Midbrain (tissue), 1 donor: ENCODE results near the gene CLDN15.

Experiments
- DNase-seq: peaks from one replicate; lab custom pipeline; 2025; lab: John Stamatoyannopoulos, UW

Gene CLDN15

DNA sequence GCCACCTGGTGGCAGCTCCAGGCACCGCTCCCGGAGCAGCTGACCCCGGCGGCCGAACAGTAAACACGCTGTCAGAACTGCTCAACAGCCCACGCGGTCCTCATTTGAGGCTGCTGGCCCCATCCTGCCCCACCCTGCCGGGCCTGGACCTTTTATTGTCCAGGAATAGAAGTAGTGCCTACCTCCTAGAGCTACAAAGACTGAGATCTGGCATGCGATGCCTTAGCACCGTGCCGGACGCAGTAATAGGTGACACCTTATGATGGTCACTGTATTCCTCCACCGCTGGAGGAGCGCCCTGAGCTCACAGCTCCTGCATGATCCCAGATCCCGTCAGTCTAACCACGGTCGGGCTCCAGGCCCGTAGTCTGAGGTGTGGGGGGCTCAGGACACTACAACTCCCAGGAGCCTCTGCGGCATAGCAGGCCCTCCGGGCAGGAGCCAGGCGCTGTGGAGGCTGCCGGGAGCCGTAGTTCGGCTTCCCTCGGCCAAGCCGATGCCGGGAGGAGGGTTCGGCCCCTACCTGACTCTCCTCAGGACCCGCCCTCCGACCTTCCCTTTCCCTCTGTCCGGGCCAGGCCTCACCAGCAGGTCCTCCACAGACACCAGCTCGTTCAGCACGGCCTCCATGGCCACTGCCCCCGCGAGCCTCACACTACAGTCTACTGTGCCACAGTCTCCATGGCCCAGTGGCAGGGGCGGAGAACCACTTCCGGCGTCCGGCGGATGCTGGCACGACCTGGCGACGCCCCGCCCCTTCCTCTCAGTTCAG lies 7.0 kb upstream of the CLDN15 start, which contains the start of gene FIS1:
FIS1 (minus strand) TSS at position 707 of the 772 bp plus-strand sequence; CDS start at position 630, 77 bp downstream.
- DNase-seq = peak; percentile 95

DNA sequence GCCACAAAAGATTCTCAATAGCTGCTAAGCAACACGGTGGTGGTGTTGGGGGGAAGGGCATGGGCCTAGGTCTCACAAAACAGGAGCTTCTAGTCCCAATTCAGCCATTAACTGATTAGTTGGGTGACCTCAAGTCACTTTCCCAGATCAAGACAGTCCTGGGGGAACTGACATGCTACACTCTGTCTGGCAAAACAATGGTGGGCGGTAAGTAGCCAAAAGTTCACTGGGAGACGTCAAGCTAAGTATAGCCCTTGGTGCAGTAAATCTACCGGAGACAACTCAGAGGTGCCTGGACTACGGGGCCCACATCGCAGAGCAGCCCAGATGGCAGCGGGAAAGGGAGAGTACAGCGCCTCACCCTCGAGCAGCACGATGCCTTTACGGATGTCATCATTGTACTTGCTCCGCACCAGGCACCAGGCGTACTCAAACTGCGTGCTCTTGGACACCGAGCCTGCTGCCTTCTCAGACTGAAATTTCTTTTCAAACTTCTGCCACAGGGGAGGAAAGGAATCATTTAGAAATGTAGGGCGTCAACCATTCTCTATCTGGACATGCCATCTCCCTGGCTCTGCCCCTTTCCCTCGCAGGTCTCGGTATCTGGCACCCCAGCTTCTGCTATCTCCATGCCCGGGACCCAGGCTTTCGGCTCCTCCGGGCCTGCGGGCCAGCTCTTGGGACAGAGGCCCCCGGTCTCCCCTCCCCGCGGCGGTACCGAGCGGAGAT lies 6.2 kb upstream of the CLDN15 start:
- DNase-seq = peak; percentile 38

DNA sequence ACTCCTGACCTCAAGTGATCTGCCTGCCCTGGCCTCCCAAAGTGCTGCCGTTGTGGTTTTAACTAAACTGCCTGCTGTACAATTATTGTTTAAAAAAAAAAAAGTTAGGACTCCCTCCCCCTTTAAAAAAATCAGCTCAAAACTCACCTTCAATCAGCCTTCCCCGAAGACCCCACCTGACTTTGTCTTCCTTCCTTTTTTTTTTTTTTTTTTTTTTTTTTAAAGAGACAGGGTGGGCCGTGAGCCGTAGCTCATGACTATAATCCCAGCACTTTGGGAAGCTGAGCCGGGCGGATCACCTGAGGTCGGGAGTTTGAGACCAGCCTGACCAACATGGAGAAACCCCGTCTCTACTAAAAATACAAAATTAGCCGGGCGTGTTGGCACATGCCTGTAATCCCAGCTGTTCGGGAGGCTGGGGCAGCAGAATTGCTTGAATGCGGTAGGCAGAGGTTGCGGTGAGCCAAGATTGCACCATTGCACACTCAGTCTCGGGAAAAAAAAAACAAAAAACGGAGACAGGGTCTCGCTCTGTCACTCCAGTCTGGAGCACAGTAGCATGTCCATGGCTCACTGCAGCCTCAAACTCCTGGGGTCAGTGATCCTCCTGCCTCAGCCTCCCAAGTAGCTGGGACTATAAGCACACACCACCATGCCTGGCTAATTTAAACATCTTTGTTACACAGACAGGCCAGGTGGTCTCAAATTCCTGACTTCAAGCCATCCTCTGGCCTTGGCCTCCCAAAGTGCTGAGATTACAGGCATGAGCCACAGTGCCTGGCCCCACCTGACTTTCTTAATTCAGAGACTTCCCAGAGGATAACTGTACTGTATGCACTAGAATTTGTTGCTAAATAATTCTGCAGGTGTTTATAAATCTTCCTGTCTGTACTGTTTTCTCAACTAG lies 4.1 kb upstream of the CLDN15 start:
- DNase-seq = no peak

DNA sequence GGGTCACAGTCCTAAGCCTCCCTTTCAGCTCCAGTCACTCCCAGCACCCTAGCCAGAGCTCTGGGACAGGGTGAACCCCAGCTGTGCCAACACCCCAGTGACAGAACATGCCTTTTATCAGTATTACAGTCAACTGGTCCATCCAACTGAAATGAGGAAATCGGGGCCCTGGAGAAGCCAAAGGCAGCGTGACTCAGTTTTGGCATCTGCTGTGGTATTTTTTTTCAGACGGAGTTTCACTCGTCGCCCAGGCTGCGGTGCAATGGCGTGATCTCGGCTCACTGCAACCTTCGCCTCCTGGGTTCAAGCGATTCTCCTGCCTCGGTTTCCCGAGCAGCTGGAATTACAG lies 3.4 kb upstream of the CLDN15 start:
- no peak for DNase-seq

DNA sequence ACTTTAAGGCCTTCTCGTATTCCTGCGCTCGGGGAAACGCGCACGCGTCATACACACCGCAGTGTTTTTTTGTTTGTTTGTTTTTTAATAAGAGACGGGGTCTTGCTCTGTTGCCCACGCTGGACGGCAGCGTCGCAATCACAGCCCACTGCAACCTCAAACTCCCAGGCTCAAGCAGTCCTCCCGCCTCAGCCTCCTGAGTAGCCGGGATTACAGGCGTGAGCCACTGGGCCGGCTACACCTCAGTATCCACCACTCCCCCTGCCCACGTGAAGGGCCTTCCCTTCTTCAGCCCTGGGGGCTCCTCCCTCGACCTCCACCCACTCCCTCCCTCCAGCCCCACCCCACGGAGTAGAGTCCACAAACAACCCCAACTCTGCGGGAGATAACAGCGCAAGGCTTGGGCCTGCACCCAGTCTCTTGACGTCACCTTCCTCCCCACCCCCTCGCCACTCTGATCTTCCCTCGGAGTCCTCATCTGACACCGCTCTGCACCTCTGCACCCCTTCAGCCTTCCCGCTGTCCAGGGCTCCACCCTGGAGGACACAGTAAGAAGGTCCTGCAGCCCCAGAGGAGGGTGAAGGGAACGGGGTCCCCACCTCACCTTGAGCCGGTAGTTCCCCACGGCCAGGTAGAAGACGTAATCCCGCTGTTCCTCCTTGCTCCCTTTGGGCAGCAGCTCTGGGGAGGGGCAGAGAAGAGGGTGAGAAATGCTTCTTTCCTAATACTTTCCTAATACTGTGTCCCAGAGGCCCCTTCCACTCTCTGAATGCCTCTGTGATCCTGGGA lies 2.8 kb upstream of the CLDN15 start:
- DNase-seq = no peak

DNA sequence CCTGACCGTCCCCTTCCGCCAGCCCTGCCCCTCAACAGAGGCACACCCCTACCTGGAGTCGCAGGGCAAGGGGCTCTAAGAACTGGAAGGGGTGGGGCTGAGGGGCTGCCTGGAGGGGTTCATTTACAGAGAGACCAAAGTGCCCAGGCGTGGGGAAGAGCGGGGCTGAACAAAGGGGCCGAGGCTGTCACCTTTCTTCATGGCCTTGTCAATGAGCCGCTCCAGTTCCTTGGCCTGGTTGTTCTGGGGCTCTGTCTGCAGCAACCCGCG lies 2.3 kb upstream of the CLDN15 start:
- no peak for DNase-seq

DNA sequence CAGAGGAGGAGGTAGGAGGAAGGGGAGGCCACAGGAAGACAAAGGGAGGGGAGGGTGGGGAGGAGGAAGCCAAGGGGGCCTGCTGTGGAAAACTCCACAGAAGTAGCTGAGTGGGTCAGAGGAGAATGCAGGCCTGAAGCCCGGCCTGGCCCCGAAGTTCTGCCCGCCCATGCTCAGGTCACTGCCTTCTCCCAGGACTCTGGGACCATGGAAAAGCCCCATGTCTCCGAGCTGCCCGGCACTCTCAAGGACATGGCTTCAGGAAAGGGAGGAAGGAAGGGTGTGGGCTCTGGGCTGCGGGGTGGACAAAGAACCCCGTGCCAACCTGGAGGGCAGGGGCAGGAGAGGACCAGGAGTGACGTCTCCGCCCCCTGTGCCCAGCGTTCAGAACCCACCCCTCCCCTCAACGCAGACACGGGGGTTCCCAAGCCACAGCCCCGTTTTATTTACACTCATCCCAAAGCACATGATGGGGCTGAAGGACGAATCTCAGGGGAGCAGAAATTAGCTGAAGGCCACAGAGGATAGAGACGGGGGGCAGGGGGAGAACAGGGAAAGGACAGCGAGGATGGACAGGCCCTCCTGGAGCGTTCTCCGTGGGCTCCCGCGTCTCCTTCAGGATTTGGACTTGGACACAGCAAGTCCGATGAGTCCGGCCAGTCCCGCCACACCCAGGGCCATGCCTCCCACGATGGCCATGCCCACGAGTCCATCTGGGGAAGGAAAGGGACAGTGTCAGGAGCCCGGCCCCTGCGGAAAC lies 1.8 kb upstream of the CLDN15 start:
- DNase-seq = no peak

DNA sequence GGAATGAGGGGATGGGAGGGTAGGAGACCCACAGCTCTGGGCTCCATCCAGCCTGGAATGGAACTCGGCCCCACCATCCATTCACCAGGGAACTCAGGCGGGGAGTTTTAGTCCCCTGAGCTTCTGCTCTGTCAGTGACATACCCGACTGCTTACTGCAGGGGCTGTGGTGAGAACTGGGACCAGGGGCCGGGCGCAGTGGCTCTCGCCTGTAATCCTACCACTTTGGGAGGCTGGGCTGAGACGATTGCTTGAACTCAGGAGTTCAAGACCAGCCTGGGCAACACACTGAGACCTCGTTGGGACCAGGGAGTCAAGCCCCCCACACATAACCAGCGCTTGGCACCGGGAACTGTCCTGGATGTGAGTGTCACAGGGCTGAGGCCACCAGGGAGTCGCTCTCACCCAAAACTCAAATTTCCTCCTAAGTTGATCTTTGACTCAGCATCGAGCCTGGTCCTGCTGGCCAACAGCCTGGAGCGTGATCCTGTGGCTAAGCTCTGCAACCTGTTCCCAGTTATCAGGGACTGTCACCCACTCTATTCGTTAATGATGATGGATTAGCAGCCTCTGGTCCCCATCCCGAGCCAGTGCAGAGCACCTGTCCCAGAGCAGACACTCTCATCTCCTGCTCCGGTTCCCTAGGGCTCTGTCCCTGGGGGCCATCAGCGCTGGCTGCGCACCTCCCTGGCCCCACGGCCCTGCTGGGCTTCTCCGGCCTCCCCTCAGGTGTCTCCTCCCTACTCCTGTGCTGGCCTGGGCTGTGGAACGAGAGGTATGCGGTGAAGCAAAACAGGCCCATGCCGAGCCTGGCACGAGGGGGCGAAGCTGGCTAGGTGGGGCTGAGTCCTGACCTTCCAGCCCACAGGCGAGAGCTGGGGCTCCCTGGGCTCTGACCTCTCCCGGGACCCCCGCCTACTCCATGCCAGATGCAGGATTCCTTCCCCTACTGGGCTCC lies 902 bp upstream of the CLDN15 start:
- DNase-seq = no peak

DNA sequence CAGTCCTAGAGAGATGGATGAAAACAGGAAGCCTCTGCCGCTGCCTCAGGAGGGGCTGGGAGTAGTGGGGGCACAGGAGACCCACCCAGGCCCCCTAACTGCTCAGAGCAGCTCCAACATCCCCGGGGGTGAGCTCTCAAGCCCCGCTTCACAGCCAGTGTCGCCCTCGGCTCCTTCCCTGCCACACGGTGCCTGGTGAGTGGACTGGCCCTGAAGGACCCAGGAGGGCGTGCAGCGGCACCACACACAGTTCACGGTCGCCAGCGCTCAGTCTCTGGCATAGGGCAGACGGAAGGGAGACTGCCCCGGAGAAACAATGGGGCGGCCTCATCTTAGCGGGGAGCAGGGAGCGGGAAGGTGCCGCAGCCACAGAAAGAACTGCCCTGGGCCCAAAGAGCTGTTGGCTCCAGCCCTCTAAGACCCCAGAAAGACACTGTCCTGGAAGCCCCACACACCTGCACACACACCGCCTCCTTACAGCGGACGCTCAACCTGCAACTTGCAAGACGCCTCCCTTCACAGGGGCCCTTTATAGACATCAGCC lies 1.2 kb downstream of the CLDN15 start:
- no peak for DNase-seq

DNA sequence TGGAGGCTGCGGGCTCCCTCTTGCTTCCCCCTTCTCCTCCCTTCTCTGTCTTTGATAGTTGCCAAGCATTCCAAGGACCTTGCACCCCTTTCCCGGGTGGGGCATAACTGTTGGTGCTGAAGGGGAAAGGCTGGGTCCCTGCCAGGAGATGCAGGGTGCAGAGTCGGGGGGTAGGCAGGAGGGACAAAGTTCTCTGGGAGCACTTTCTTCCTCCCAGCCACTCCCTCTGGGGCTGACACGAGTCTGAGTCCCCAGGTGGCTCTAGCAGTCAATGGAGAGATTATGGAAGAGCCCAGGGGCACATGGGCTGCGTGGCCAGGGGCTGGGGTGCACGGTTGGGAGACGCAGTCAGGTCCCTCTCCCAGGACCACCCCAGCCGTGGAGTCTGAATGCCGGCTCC lies 2.1 kb downstream of the CLDN15 start:
- no peak for DNase-seq

DNA sequence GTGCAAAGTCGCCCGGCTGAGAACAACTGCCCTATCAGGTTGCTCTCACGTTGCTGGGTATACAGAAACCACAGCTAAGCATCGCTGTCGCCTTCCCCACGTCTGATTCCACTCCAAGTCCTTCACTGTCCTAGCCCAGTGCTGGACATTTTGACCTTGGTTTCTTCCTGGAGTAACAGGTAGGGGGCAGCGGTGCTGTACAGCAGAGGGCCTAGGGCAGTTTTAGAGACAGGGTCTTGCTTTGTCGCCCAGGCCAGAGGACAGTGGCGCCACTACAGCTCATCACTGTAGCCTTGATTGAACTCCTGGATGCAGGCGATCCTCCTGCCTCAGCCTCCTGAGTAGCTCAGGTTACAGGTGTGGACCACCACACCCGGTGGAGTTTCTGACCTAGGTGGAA lies 2.6 kb downstream of the CLDN15 start:
- DNase-seq = no peak

DNA sequence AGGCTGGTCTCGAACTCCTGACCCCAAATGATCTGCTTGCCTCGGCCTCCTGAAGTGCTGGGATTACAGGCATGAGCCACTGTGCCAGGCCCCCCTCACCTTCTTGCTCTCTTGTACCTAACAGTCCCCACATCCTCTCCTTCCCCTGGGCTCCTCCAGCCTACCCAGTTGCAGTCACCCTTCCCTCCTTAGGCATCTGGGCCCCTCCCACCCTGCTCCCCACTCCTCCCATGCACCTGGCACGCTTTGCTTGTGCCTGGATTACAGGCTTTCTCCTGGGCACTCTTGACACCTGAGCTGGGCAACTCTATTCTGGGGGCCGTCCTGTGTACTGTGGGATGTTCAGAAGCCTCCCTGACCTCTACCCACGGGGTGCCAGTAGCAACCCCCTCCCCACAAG lies 3.0 kb downstream of the CLDN15 start:
- DNase-seq = no peak

DNA sequence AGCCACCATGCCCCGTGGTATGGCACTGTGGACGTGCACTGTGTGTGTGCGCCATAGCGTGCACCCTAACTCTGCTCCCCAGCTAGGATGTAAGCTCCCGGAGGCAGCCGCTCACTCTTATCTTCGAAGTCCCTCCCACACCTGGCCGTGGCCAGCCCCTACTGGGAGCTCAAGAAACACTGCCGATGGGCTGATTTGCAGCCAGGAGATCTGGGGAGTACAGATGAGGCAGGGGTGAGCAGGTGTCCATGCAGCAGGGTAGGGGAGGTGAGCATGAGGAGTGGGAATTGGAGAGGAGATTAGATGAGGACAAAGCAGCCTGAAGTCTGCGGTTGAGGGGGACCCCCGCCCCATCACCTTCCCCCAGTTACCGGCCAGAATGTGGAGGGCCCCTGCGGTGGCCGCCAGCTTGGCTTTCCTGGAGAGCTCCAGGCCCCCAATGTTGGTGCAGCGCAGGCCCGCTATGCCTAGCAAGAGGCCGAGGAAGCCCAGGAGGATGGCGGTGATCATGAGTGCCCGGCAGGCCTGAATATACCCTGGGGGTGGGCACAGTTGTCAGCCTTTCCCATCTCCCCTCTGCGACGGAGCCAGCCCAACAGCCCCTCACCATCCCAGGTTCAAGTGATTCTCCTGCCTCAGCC lies 3.6 kb downstream of the CLDN15 start:
- no peak for DNase-seq

DNA sequence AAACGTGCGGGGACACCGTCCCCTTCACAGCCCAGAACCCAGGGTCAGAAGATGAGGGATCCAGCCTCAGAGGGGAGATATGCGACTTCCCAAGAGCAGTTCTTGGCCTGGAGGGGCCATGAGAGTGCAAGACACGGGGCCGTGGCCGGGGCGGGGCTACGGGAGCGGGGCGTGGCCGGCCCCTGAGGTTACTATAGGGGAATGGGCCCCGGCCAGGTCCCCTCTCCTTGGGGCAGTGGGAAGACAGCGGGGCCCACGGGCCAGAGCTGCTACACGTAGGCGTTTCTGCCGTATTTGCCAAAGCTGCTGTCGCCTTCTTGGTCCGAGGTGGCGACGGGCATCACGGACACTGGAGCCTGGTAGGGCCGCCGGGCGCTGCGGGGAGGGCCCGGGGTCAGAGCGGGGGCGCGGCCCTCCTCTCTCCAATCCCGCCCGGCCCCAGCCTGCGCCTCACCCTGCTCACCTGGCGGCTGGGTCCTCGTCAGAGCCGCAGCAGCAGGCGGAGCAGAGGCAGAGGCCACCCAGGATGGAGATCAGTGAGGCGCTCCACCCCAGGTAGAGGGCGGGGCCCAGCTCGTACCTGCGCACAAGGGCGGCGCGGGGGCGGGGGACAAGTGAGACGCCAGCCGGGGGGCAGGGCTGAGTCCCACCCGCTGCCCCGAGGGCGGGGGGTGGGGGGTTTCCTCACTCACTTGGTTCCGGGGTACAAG lies 5.3 kb downstream of the CLDN15 start:
- no peak for DNase-seq

DNA sequence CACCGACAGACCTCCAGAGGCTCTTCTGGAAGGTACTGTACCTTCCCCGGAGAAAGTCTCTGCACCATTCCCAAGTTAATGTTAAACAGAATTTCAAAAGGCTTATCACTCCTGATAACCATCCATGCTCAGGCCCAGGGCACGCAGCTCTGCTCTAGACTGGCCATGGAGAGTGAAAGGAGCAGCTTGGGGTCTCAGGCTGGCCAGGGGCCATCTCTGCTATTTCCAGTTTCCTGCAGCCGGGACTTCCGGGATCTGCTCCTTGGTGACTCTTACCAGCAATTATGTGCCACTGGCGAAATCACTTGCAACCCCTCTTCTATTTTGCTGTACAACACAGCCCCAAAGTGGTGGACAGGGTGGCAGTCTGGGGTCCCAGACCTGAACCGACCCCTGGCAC lies 6.0 kb downstream of the CLDN15 start:
- no peak for DNase-seq

DNA sequence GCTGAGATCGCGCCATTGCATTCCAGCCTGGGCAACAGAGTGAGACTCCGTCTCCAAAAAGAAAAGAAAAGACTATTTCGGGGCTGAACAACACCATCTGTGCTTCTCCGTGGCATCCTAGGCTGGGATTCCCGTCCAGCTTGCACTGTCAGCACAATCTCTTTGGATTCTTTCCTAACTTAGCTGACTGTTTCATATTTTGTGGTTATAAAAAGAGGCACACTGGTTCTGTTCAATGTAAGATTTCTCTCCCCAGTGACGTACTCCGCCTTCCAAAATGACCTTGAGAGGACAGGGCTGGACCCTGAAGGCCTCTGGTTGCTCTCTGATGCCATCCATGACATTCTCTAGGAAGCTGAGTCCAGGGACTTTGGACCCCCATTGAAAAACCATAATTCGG lies 10.9 kb downstream of the CLDN15 start:
- DNase-seq = no peak

DNA sequence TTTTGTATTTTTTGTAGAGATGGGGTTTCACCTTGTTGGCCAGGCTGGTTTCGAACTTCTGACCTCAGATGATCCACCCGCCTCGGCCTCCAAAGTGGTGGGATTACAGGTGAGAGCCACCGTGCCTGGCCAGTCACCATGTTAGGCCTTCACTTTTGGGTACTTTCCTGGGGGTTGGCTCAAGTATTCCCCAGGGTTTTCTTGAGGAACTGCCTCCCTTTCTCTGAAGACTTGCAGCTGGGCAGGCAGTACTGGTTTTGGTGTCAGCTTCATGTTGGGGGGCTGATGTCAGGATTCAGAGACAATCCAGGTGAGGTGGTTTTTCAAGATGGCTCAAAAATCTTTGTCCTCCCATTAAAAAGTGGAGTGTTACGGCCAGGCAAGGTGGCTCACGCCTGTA lies 12.0 kb downstream of the CLDN15 start:
- DNase-seq = no peak

DNA sequence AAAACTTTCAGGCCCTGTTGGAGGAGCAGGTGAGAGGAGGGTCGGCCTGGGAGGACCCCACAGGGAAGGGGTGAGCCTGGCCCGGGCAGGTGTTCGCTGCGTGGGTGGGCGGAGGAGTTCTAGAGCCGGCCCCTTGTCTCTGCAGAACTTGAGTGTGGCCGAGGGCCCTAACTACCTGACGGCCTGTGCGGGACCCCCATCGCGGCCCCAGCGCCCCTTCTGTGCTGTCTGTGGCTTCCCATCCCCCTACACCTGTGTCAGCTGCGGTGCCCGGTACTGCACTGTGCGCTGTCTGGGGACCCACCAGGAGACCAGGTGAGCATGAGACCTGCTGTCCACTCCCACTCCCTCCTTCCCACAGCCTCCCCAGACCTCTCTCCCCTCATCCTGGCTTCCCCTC lies 14.1 kb downstream of the CLDN15 start:
- DNase-seq = no peak
